Skeletal muscle tissue (tissue), 4 donors: ENCODE results near the gene GPR156. TPM values are rescaled to one million over a fixed set of nuclear protein-coding genes. Genes with fewer than 3 reads are reported as not detected.
"Not testable (repeated sequence)": the region's sequence is repeated elsewhere in the genome, so short reads cannot be mapped to it uniquely, and the experiment has no call there.

Source experiments
- H3K27ac ChIP-seq: one replicate; pipeline ENCODE4 v1.7.0; 2013; ENCODE audit warnings: mild to moderate bottlenecking, low read depth, low read length, inconsistent platforms
- H3K27me3 ChIP-seq, 3 donors: one replicate each; pipeline ENCODE4 v1.7.0; 2013; ENCODE audit warnings: low read length in 3 of 3; ENCODE audit not compliant: control insufficient read depth in 3 of 3, insufficient read depth in 3 of 3
- H3K36me3 ChIP-seq, 3 donors: one replicate each; pipeline ENCODE4 v1.7.0; 2013; ENCODE audit warnings: low read length in 3 of 3; ENCODE audit not compliant: control insufficient read depth in 3 of 3, insufficient read depth in 3 of 3
- H3K4me1 ChIP-seq, 3 donors: one replicate each; pipeline ENCODE4 v1.7.0; 2013; ENCODE audit warnings: low read length in 3 of 3, mild to moderate bottlenecking in 3 of 3; ENCODE audit not compliant: control insufficient read depth in 3 of 3, insufficient read depth in 3 of 3
- H3K4me3 ChIP-seq, 3 donors: one replicate each; pipeline ENCODE4 v1.7.0; 2013; ENCODE audit warnings: low read length in 3 of 3
- H3K9ac ChIP-seq, 3 donors: one replicate each; pipeline ENCODE4 v1.7.0; 2013; ENCODE audit warnings: low read length in 3 of 3, mild to moderate bottlenecking in 3 of 3, moderate library complexity in 2 of 3, low read depth in 1 of 3
- H3K9me3 ChIP-seq, 3 donors: one replicate each; pipeline ENCODE4 v1.7.0; 2013; ENCODE audit warnings: low read length in 3 of 3; ENCODE audit not compliant: control insufficient read depth in 3 of 3
- total RNA-seq: library from RNA; depleted of rRNA; stranded (reverse); fragments of >200 nt; gene quantifications from one replicate; pipeline ENCODE4 v1.2.3, GENCODE V29; 2014
- donor health status: Osteomylitis.

GPR156 gene
- total RNA-seq, 1 donor from 2014 or later, result 1.0 TPM

DNA sequence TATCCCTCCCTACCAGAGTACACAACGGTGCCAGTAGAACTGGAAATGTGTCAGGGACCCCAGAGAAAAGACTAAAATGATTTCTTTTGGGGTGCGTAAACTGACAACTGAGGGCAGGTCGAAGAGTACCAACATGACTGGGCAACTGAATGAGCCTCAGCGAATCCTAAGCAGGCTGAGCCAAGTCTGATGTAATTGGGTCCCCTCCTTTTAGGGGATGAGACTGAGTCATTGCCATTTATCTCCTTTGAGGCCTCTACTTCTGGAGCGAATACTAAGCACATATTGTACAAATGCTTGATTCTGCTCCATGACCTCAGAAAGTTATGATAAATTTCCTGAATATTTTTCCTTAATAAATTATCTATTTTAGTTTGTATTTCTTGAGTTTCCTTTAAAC lies 17.3 kb upstream of the GPR156 start:
- Histone ChIP-seq H3K4me1 (no peaks in the 10 kb centered on the region), H3K9me3 (no peaks in the 10 kb centered on the region), H3K36me3 (no peaks in the 10 kb centered on the region), H3K27ac (no peak overlapping the region), H3K27me3 (peaks cover 0 to 2% (median 0%) of the 10 kb centered on the region in 3 donors), H3K9ac (no peak overlapping the region), H3K4me3 (no peak overlapping the region)

DNA sequence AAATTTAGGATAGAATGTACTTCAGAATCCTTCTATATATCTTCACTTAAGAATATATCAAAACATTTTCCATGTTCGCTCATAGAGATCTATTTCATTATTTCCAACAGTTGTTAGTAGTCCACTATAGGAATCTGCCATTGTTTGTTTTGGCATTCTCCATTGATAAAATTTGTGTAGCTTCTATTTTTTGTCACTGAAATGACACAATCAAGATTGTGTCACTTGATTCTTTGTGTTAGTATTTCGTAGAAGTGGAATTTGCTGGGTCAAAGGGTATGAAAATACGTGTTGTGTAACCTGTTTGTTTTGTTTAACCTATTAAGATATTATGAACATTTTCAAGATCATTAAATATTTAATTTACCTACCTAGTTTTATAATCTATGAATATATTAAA lies 15.9 kb upstream of the GPR156 start:
- Histone ChIP-seq H3K27me3 (no peaks in the 10 kb centered on the region), H3K4me3 (no peak overlapping the region), H3K36me3 (no peaks in the 10 kb centered on the region), H3K27ac (no peak overlapping the region), H3K4me1 (no peaks in the 10 kb centered on the region), H3K9me3 (no peaks in the 10 kb centered on the region), H3K9ac (no peak overlapping the region)

DNA sequence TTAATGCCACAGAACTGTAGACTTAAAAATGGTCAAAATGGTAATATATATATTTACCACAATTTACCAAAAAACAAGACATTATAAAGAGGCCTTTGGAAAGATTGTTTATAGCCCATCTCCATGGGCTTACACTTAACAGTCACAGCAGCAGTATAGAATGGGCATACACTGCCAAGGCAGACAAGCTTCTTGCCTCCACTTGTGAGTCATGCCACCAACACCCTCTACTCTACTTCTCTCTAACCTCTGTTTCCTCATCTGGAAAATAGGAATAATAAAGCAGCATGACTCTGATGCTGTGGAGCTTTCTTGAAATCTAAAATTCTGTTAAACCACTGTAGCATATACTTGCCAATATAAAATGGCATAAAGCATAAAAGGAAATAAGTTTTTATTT lies 14.4 kb upstream of the GPR156 start:
- H3K36me3 ChIP-seq, result no peaks in the 10 kb centered on the region
- H3K27ac ChIP-seq, result no peak overlapping the region
- H3K9ac ChIP-seq, result no peak overlapping the region
- H3K4me3 ChIP-seq, result no peak overlapping the region
- H3K9me3 ChIP-seq, result no peaks in the 10 kb centered on the region
- no peaks in the 10 kb centered on the region for H3K4me1 ChIP-seq
- no peaks in the 10 kb centered on the region for H3K27me3 ChIP-seq

DNA sequence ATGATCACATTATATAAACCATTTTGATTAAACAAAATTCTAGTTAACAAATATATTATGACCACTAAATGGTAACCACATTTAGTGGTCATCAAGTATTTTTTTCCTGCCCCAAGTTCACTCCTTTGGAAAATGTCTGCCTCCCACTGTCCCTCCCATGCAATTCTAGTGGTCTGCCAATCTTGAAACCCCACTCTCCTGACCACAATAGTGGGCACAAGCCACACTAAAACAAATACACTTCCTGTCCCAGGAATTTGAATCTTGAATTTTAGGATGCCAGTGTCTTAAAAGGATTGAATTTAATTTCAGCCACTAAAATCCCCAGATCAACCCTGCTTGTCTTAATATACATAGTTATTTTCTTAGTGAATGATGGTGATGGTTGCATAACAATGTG lies 14.0 kb upstream of the GPR156 start:
- no peaks in the 10 kb centered on the region for H3K36me3 ChIP-seq
- H3K9ac ChIP-seq, result no peak overlapping the region
- no peak overlapping the region for H3K27ac ChIP-seq
- H3K27me3 ChIP-seq, result no peaks in the 10 kb centered on the region
- H3K4me1 ChIP-seq, result no peaks in the 10 kb centered on the region
- H3K4me3 ChIP-seq, result no peak overlapping the region
- no peaks in the 10 kb centered on the region for H3K9me3 ChIP-seq

DNA sequence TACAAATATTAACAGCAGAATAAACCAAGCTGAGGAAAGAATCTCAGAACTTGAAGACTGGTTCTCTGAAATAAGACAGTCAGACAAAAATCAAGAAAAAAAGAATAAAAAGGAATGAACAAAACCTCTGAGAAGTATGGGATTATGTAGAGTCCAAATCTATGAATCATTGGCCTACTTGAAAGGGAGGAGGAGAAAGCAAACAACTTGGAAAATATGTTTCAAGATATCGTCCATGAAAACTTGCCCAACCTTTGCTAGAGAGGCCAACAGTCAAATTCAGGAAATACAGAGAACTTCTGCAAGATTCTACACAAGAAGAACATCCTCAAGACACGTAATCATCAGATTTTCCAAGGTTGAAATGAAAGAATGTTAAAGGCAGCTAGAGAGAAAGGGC lies 6.5 kb upstream of the GPR156 start:
- not testable (repeated sequence) for H3K27ac ChIP-seq, H3K4me3 ChIP-seq, H3K27me3 ChIP-seq, H3K9me3 ChIP-seq, H3K4me1 ChIP-seq, H3K9ac ChIP-seq, H3K36me3 ChIP-seq

DNA sequence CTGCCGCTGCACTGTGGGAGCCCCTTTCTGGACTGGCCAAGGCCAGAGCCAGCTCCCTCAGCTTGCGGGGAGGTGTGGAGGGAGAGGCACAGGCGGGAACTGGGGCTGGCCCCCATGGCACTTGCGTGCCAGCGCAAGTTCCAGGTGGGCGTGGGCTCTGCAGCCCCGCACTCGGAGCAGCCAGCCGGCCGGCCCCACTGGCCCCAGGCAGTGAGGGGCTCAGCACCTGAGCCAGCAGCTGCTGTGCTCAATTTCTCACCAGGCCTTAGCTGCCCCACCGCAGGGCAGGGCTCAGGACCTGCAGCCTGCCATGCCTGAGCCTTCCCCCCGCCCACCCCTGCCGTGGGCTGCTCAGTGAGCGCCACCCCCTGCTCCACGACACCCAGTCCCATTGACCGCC lies 4.6 kb upstream of the GPR156 start:
- H3K27ac ChIP-seq, result no peak overlapping the region
- H3K9ac ChIP-seq, result no peak overlapping the region
- no peaks in the 10 kb centered on the region for H3K36me3 ChIP-seq
- peaks cover 0 to 8% (median 1%) of the 10 kb centered on the region in 3 donors for H3K27me3 ChIP-seq
- no peaks in the 10 kb centered on the region for H3K9me3 ChIP-seq
- peaks cover 3 to 4% (median 4%) of the 10 kb centered on the region in 3 donors for H3K4me1 ChIP-seq
- H3K4me3 ChIP-seq, result no peak overlapping the region

DNA sequence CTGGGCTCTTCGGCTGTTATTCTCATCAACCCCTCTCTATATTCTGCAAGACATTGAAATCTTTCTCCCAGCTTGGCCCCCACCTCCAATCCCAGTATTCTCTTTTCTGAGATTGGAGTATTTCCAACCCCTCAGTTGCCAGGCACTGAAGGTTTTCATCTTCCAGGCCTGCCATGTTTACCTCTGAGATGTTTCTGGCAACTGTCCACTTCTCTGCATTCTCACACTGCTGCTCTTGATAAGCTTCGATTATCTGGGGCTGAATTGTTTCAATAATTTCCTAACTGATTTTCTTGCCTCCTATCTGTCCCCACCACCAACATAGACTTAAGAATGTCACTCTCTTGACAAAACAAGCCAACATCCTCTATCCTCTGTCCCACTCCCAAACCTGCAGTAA lies 1.4 kb upstream of the GPR156 start:
- Histone ChIP-seq H3K36me3 (no peaks in the 10 kb centered on the region), H3K9me3 (no peaks in the 10 kb centered on the region), H3K27me3 (peaks cover 0 to 17% (median 3%) of the 10 kb centered on the region in 3 donors)

DNA sequence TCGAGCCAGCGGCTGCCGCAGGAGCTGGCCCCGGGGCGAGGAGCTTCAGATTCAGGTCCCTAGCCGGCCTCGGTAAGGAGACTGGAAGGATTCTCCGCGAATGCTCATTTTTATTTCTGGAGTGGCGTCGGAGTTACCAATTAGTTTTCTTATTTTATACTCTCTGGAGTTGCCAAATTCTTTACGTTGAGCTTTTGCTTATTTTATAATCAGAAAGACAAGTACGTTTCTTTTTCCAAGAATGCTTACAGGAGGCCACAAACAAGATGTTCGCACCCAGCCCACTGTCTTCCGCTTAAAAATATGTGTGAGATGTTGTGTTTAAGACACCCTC lies 453 bp upstream of the GPR156 start:
- H3K4me3 ChIP-seq, result peak overlapping the region in 2 of 3 donors; percentile 58 to 69
- peak overlapping the region in 1 of 3 donors; percentile 45 for H3K9ac ChIP-seq
- peaks cover 0 to 19% (median 3%) of the 10 kb centered on the region in 3 donors for H3K27me3 ChIP-seq
- H3K36me3 ChIP-seq, result no peaks in the 10 kb centered on the region
- peaks cover 3 to 4% (median 4%) of the 10 kb centered on the region in 3 donors for H3K4me1 ChIP-seq
- no peak overlapping the region for H3K27ac ChIP-seq
- no peaks in the 10 kb centered on the region for H3K9me3 ChIP-seq

More for the DNA sequence above, 1.4 kb upstream of the GPR156 start:
- Histone ChIP-seq H3K27ac (no peak overlapping the region), H3K4me1 (peaks cover 3 to 4% (median 4%) of the 10 kb centered on the region in 3 donors), H3K9ac (no peak overlapping the region), H3K4me3 (no peak overlapping the region)

DNA sequence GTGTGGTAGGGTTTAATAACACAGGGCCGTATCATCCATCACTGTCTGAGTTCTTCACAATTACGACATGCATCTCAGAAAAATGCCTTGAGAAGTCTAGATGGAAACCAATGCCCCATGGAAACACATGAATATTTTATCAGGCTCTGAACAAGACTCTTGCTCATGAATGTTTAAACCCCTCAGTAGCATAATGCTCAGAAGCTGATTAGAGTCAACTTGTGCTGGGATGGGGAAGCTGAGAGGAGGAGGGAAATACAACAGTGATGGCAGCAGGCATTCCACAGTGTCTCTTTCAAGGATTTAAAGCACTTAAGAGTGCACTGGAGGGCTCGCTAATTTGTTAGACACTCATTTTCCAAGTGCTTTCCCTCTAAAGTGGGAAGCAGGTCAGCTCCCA lies 3.8 kb downstream of the GPR156 start:
- no peak overlapping the region for H3K27ac ChIP-seq
- peaks cover 0 to 10% (median 3%) of the 10 kb centered on the region in 3 donors for H3K27me3 ChIP-seq
- no peak overlapping the region for H3K4me3 ChIP-seq
- peaks cover 3 to 4% (median 4%) of the 10 kb centered on the region in 3 donors for H3K4me1 ChIP-seq
- no peak overlapping the region for H3K9ac ChIP-seq
- no peaks in the 10 kb centered on the region for H3K36me3 ChIP-seq
- no peaks in the 10 kb centered on the region for H3K9me3 ChIP-seq

DNA sequence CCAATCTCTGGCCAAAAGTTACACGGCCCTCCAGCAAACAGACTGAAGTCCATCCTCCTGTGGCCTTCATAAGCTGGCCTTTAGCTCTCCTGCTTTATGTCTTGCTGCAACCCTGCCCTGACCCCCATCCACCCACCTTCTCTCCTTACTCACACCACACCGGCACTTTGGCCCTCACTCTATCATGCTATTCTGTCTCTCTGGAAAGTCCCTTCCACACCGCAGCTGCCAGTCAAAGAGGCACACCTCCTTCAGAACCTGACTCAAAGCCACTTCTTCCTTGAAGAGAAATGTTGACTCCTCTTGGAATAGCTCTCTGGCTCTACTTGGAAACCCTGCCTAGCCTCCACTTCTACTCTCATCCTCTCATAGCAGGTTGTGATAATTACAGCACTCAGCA lies 4.5 kb downstream of the GPR156 start:
- no peak overlapping the region for H3K4me3 ChIP-seq
- H3K27ac ChIP-seq, result no peak overlapping the region
- no peak overlapping the region for H3K9ac ChIP-seq
- no peaks in the 10 kb centered on the region for H3K36me3 ChIP-seq
- H3K9me3 ChIP-seq, result no peaks in the 10 kb centered on the region
- H3K27me3 ChIP-seq, result peaks cover 0 to 10% (median 3%) of the 10 kb centered on the region in 3 donors
- peaks cover 3 to 7% (median 4%) of the 10 kb centered on the region in 3 donors for H3K4me1 ChIP-seq

DNA sequence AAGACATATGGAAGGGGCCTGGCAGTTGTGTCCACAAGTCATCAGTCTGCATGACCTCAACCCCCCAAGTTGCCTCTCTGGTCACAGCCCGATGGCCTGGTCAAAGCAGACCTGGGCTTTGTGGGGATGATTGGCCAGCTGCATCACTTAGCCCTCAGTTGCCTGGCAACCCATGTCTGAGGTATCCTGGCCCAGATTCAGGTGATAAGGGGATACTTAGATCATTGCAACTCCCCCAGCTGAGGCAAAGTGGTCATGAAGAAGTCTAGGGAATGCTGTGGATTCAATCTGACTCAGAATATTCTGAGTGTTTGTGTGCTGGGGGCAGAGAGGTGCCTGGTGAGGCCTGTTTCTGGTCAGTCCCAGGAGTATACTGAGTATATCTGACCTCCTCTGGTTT lies 5.0 kb downstream of the GPR156 start:
- Histone ChIP-seq H3K9me3 (no peaks in the 10 kb centered on the region), H3K4me3 (no peak overlapping the region), H3K27me3 (peaks cover 0 to 10% (median 3%) of the 10 kb centered on the region in 3 donors), H3K9ac (no peak overlapping the region), H3K36me3 (no peaks in the 10 kb centered on the region), H3K27ac (no peak overlapping the region), H3K4me1 (peaks cover 0 to 4% (median 3%) of the 10 kb centered on the region in 3 donors)
